Trophoblast cell (in vitro differentiated cells and primary cell): ENCODE measurements around the gene TTC6.

Experiments used
- DNase-seq, 2 donors: peaks; one replicate each; pipeline ENCODE4 v3.0.0-alpha.2; 2016
- H2AFZ ChIP-seq: 2 replicates; pipeline ENCODE4 v1.6.1; 2013; ENCODE audit warnings: low read length, moderate library complexity, mild to moderate bottlenecking; ENCODE audit not compliant: insufficient read depth, poor library complexity
- H2AK5ac ChIP-seq: 2 replicates; pipeline ENCODE4 v1.6.1; 2013; ENCODE audit warnings: mild to moderate bottlenecking, low read length
- H2BK120ac ChIP-seq: 2 replicates; pipeline ENCODE4 v1.6.1; 2013; ENCODE audit warnings: low read length, mild to moderate bottlenecking, moderate library complexity; ENCODE audit not compliant: insufficient read depth, poor library complexity
- H2BK12ac ChIP-seq: 2 replicates; pipeline ENCODE4 v1.6.1; 2013; ENCODE audit warnings: mild to moderate bottlenecking, low read length, moderate library complexity
- H2BK5ac ChIP-seq: 2 replicates; pipeline ENCODE4 v1.6.1; 2013; ENCODE audit warnings: low read length, low read depth, moderate library complexity, mild to moderate bottlenecking; ENCODE audit not compliant: poor library complexity
- H3K14ac ChIP-seq: 2 replicates; pipeline ENCODE4 v1.6.1; 2013; ENCODE audit warnings: mild to moderate bottlenecking, low read length
- H3K18ac ChIP-seq: 2 replicates; pipeline ENCODE4 v1.6.1; 2013; ENCODE audit warnings: mild to moderate bottlenecking, low read length
- H3K23ac ChIP-seq: 2 replicates; pipeline ENCODE4 v1.6.1; 2013; ENCODE audit warnings: low read length
- H3K27ac ChIP-seq: 2 replicates; pipeline ENCODE4 v1.5.1; 2013; ENCODE audit warnings: low read depth, mild to moderate bottlenecking, inconsistent platforms, low read length, moderate library complexity
- H3K27me3 ChIP-seq: 2 replicates; pipeline ENCODE4 v1.6.1; 2013; ENCODE audit warnings: inconsistent platforms, mild to moderate bottlenecking, low read length, moderate library complexity; ENCODE audit not compliant: insufficient read depth
- H3K36me3 ChIP-seq, 2 experiments: 1 replicate in 1 of 2; 2 replicates in 1 of 2; pipeline ENCODE4 v1.6.1; 2013; ENCODE audit warnings: low read length in 2 of 2, mild to moderate bottlenecking in 2 of 2, moderate library complexity in 1 of 2; ENCODE audit not compliant: insufficient read depth in 2 of 2, control insufficient read depth in 1 of 2
- H3K4ac ChIP-seq: 2 replicates; pipeline ENCODE4 v1.6.1; 2013; ENCODE audit warnings: low read depth, mild to moderate bottlenecking, low read length, moderate library complexity
- H3K4me1 ChIP-seq, 2 experiments: 1 replicate in 1 of 2; 2 replicates in 1 of 2; pipeline ENCODE4 v1.6.1; 2013; ENCODE audit warnings: low read length in 2 of 2, mild to moderate bottlenecking in 2 of 2, moderate library complexity in 1 of 2; ENCODE audit not compliant: insufficient read depth in 2 of 2, control insufficient read depth in 1 of 2
- H3K4me2 ChIP-seq: 2 replicates; pipeline ENCODE4 v1.6.1; 2013; ENCODE audit warnings: inconsistent platforms, mild to moderate bottlenecking, low read length, moderate library complexity
- H3K4me3 ChIP-seq: 2 replicates; pipeline ENCODE4 v1.5.1; 2013; ENCODE audit warnings: mild to moderate bottlenecking, low read depth, low read length, inconsistent platforms
- H3K79me1 ChIP-seq: one replicate; pipeline ENCODE4 v1.6.1; 2013; ENCODE audit warnings: low read length
- H3K79me2 ChIP-seq: 2 replicates; pipeline ENCODE4 v1.6.1; 2013; ENCODE audit warnings: low read length, mild to moderate bottlenecking; ENCODE audit not compliant: control insufficient read depth, insufficient read depth, poor library complexity
- H3K9ac ChIP-seq: 2 replicates; pipeline ENCODE4 v1.6.1; 2013; ENCODE audit warnings: mild to moderate bottlenecking, low read length
- H3K9me3 ChIP-seq: 2 replicates; pipeline ENCODE4 v1.6.1; 2013; ENCODE audit warnings: low read depth, mild to moderate bottlenecking, control low read depth, inconsistent platforms, low read length; ENCODE audit not compliant: insufficient read depth
- H4K12ac ChIP-seq: 2 replicates; pipeline ENCODE4 v1.6.1; 2013; ENCODE audit warnings: low read depth, mild to moderate bottlenecking, low read length, moderate library complexity
- H4K8ac ChIP-seq: 2 replicates; pipeline ENCODE4 v1.6.1; 2013; ENCODE audit warnings: low read depth, mild to moderate bottlenecking, low read length, moderate library complexity
- H4K91ac ChIP-seq: one replicate; pipeline ENCODE4 v1.6.1; 2013; ENCODE audit warnings: low read depth, mild to moderate bottlenecking, low read length, moderate library complexity
- WGBS: extraction: QIAGEN DNeasy Blood & Tissue Kit; methylation state at CpG from one replicate; pipeline ENCODE4 v1.1.7; 2013; ENCODE audit warnings: missing lambda C conversion rate; ENCODE audit not compliant: insufficient read length, insufficient coverage; ENCODE audit errors: extremely low coverage; 5-methylcytosine and 5-hydroxymethylcytosine counted together

TTC6 gene

DNA sequence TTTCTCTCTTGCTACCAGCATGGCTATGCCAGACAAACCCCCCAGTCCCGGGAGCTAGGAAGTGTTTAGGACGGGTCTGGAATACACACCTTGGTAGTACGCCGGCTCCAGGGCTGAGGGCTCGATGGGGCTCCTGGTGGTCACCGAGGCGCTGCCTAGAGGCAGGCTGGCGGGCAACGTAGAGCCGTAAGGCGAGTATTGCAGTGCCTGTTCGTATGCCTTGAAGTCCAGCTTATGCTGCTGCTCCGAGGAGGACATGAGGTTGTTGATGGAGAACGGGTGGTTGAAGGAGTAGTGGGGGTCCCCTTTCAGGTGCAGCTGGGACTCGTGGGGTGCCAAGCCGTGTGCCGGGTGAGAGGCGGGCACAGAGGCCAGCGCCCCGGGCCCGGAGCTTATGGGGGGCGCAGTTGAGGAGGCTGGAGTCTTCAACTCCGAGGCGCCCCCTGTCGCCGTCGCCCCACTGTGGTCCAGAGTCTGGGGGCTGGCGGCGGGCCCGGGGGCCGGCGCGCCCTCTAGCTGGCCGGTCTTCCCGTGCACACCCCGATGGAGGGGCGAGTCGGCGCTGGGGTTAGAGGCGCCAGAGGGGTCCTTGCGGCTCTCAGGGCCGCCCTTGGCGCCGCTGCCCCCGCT is 4.0 kb upstream of the TTC6 start:
- Histone ChIP-seq H2BK12ac (no peak overlapping the region), H3K4me2 (peak overlapping the region; percentile 52), H3K79me2 (no peaks in the 10 kb centered on the region), H2AK5ac (no peak overlapping the region), H4K8ac (no peak overlapping the region), H4K12ac (no peak overlapping the region), H3K4me3 (no peak overlapping the region), H3K18ac (no peak overlapping the region), H3K9ac (no peak overlapping the region), H2AFZ (no peak overlapping the region), H4K91ac (no peak overlapping the region), H2BK5ac (no peak overlapping the region), H3K79me1 (no peaks in the 10 kb centered on the region), H3K23ac (no peak overlapping the region), H3K4me1 (peaks cover 16 to 21% of the 10 kb centered on the region in 2 experiments), H3K9me3 (peaks cover 12% of the 10 kb centered on the region), H3K14ac (no peak overlapping the region), H3K4ac (no peak overlapping the region), H2BK120ac (no peak overlapping the region), H3K27me3 (peaks cover 56% of the 10 kb centered on the region), H3K36me3 (no peaks in the 10 kb centered on the region), H3K27ac (no peak overlapping the region)
- DNase-seq: no peak
- no CpG with 5 or more reads among the region's 45 CpGs for WGBS

GRCh38 chr14:37591941-37592481 is 3.4 kb upstream of the TTC6 start:
- Histone ChIP-seq H3K9me3 (peaks cover 12% of the 10 kb centered on the region), H3K36me3 (no peaks in the 10 kb centered on the region), H3K4me2 (peak overlapping the region; percentile 52), H4K8ac (peak overlapping the region; percentile 33), H3K4me1 (peaks cover 16 to 21% of the 10 kb centered on the region in 2 experiments), H3K14ac (no peak overlapping the region), H3K4ac (no peak overlapping the region), H2BK12ac (no peak overlapping the region), H3K18ac (no peak overlapping the region), H3K79me2 (no peaks in the 10 kb centered on the region), H2BK5ac (no peak overlapping the region), H2BK120ac (no peak overlapping the region), H3K27me3 (peaks cover 58% of the 10 kb centered on the region), H3K23ac (no peak overlapping the region), H3K9ac (no peak overlapping the region), H2AK5ac (no peak overlapping the region), H3K4me3 (peak overlapping the region; percentile 1), H4K12ac (no peak overlapping the region), H4K91ac (no peak overlapping the region), H3K27ac (no peak overlapping the region), H3K79me1 (no peaks in the 10 kb centered on the region), H2AFZ (no peak overlapping the region)
- WGBS: no CpG with 5 or more reads among the region's 58 CpGs
- no peak for DNase-seq

GRCh38 chr14:37592482-37593408 is 2.7 kb upstream of the TTC6 start:
- Histone ChIP-seq H4K8ac (no peak overlapping the region), H2BK120ac (no peak overlapping the region), H3K14ac (no peak overlapping the region), H4K12ac (no peak overlapping the region), H3K36me3 (no peaks in the 10 kb centered on the region), H3K4me3 (no peak overlapping the region), H3K4me1 (peaks cover 17 to 21% of the 10 kb centered on the region in 2 experiments), H4K91ac (no peak overlapping the region), H3K18ac (no peak overlapping the region), H3K27me3 (peaks cover 59% of the 10 kb centered on the region), H2BK5ac (no peak overlapping the region), H3K4ac (no peak overlapping the region), H2AFZ (no peak overlapping the region), H3K27ac (no peak overlapping the region), H3K9ac (no peak overlapping the region), H3K4me2 (peak overlapping the region; percentile 52), H3K79me1 (no peaks in the 10 kb centered on the region), H2BK12ac (no peak overlapping the region), H2AK5ac (no peak overlapping the region), H3K23ac (no peak overlapping the region), H3K79me2 (no peaks in the 10 kb centered on the region), H3K9me3 (peaks cover 12% of the 10 kb centered on the region)
- WGBS: no CpG with 5 or more reads among the region's 42 CpGs
- DNase-seq: no peak

- H3K4me2 ChIP-seq: peak overlapping the region; percentile 65
- peaks cover 12% of the 10 kb centered on the region for H3K9me3 ChIP-seq
- H3K27ac ChIP-seq: no peak overlapping the region
- no peak for DNase-seq
- H3K27me3 ChIP-seq: peaks cover 59% of the 10 kb centered on the region
- WGBS: no CpG with 5 or more reads among the region's 14 CpGs
- no peak overlapping the region for H3K14ac ChIP-seq
- no peak overlapping the region for H2BK120ac ChIP-seq
- peaks cover 21 to 24% of the 10 kb centered on the region in 2 experiments for H3K4me1 ChIP-seq
- no peak overlapping the region for H2AFZ ChIP-seq
- H4K12ac ChIP-seq: no peak overlapping the region
- H3K36me3 ChIP-seq: no peaks in the 10 kb centered on the region
- H3K9ac ChIP-seq: no peak overlapping the region
- H3K4me3 ChIP-seq: no peak overlapping the region
- H3K4ac ChIP-seq: no peak overlapping the region
- H3K79me1 ChIP-seq: no peaks in the 10 kb centered on the region
- H2BK12ac ChIP-seq: no peak overlapping the region
- no peak overlapping the region for H4K91ac ChIP-seq
- no peak overlapping the region for H2AK5ac ChIP-seq
- H2BK5ac ChIP-seq: no peak overlapping the region
- no peaks in the 10 kb centered on the region for H3K79me2 ChIP-seq
- H3K18ac ChIP-seq: no peak overlapping the region
- H3K23ac ChIP-seq: no peak overlapping the region
- no peak overlapping the region for H4K8ac ChIP-seq
These were observed 1.8 kb upstream of the TTC6 start for GRCh38 chr14:37593511-37594237.
